ENCODE data around the gene GNG2.
A peak's percentile ranks its signal among the peaks of the same experiment; 100 is the strongest.

GNG2 gene

GRCh38 chr14:51942971-51943370, 82.6 kb downstream of the GNG2 start:
- DNase-seq (ENCODE audit: low spot score): no peak

DNA sequence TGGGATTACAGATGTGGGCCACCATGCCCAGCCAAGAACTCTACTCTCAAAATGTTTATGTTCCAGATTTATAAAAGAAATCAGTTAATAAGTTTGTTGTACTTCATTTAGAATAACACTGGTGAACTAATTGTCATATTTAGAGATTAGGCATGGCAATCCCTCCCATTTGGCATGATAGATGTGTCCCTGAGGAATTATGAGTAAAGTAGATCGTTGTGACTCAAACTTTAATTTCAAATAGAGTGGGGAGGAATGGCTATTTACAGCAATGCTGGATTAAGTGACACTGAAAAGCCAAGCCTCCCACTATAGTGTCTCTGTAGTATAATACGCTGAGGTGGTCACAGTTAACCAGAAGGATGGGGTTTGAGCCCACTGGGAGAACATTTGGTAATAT, 89.6 kb downstream of the GNG2 start:
- peak; percentile 7 for DNase-seq (ENCODE audit: low spot score)

DNA sequence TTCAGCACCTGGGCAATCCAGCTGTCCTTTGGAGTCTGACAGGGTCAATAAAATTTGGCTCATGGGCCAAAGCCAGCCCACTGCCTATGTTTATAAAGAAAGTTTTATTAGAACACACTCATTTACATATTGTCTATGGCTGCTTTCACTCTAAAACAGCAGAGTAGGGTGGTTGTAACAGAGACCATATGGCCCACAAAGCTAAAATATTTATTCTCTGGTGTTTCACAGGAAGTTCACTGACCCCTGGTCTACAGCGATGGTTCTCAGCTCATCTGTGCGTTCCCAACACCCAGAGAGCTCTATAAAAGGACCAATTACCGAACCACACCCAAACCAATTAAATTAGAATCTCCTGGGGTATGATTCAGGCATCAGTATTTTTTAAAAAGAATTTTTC, 91.2 kb downstream of the GNG2 start:
- no peak for DNase-seq (ENCODE audit: low spot score)

GRCh38 chr14:51954031-51954430, 93.6 kb downstream of the GNG2 start:
- DNase-seq (ENCODE audit: low spot score): no peak

GRCh38 chr14:51954657-51955056, 94.2 kb downstream of the GNG2 start:
- no peak for DNase-seq (ENCODE audit: low spot score)

- no peak for DNase-seq (ENCODE audit: low spot score)
Observed at GRCh38 chr14:51957950-51958349, 97.5 kb downstream of the GNG2 start.

DNA sequence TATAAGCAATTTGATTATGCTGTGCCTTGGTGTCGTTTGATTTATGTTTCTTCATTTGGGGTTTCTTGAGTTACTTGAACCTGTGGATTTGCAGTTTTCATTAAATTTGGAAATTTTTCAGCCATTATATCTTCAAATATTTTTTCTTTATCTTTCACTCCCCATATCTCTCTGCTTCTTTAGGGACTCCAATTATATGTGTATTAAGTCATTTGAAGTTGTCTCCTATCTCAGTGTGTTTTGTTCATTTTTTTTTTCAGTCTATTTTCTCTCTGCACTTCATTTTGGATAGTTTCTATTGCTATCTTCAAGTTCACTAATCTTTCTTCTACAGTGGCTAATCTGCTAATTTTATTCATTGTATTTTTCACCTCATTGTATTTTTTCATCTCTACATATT, 99.5 kb downstream of the GNG2 start:
- DNase-seq (ENCODE audit: low spot score): no peak

- DNase-seq (ENCODE audit: low spot score): no peak
Observed at GRCh38 chr14:51960866-51961265, 100.5 kb downstream of the GNG2 start.

DNA sequence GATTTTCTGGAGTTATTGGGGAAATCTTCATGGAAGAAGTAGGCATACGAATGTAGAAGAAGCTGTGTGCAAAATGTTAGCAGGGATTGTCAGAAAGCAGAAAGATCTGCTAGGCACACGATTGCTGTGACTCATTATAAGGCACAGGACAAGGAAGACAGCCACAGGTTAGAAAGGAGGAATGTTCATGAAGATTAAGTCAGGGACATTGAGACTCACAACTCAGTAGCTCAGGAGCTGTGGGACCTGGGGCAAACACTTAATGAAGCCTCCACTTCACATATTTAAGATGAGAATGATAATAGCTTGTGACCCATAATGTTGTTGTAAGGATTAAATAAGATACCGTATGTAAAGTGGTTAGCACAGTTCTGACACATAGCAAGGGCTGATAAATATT, 102.3 kb downstream of the GNG2 start:
- peak; percentile 22 for DNase-seq (ENCODE audit: low spot score)

- no peak for DNase-seq (ENCODE audit: low spot score)
Observed at GRCh38 chr14:51963286-51963685, 102.9 kb downstream of the GNG2 start.

- DNase-seq (ENCODE audit: low spot score): peak; percentile 18
Observed at GRCh38 chr14:51967521-51967920, 107.1 kb downstream of the GNG2 start.

DNA sequence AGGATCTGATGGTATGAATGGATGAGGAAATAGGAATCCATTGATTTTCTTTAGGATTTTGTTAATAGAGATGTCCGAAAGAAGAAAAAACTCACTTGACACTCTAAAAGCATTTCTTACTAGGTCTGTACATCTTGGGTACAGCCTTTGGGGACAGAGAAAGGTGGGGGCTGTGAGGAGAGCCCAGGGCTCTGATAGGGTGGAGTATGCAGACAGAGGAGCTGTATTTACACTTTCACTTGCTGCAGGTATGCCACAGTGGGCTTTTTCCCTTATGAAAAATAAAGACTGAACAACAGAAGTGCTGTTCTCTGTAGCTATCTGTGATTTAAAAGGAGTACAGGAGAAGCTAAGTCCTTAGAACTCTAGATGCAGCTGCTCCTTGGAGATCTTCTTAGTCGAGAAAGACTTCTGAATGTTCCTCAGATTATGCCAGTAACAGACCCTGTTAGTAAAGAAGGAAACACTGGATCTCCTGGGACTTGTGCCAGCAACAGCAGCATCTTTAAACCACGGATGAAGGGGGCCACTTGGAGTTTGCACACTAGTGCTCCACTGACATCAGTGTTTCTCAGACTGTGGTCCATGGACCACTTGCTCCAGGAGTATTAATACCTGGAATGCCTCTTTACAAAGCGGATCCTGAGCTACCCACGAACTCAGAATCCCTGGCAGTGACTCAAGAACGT, 109.6 kb downstream of the GNG2 start:
- no peak for DNase-seq (ENCODE audit: low spot score)

DNA sequence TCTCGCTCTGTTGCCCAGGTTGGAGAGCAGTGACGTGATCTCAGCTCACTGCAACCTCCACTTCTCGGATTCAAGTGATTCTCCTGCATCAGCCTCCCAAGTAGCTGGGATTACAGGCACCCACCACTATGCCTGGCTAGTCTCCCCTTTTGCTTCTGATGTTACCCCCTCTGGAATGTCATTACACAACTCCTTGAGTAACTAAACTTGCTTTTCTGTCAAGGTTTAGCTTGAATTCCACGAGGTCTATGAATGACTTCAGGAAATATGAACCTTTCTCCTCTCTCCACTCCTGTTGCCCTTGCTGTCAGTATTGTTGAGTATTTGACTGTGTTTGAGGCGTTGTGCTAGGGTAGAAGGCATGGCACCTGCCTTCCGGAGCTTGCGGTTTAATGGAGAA, 112.2 kb downstream of the GNG2 start:
- no peak for DNase-seq (ENCODE audit: low spot score)

DNA sequence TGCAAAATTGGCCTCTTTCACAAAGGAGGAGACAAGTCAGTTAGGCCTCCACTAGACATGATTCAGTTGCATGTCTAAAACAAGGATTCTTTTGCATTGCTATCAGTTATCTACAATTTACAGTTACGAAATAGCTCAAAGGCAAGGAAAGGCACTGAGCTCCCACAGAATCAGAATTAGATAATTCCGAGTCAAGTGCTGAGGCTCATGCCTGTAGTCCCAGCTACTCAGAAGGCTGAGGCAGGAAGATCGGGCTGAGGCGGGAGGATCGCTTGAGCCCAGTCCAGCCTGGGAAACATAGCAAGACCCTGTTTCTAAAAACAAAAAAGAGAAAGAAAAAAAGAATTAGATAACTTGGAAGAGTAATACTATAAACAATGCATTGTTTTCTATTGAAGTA, 116.7 kb downstream of the GNG2 start:
- no peak for DNase-seq (ENCODE audit: low spot score)

DNA sequence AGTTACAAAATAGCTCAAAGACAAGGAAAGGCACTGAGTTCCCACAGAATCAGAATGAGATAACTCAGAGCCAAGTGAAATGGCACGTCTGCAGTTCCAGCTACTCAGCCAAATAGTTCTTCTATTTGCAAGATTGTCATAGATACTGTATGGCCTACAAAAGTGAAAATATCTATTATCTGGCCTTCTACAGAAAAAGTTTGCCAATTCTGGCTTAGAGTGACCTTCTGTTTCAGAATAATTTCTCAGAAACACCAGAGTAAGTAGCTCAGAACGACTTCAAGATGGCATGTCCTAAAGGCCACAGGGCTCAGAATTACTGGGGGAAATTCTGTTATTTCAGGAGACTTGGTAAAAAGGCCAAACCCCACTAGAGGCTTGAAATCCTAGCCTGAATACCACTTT, 118.3 kb downstream of the GNG2 start:
- DNase-seq (ENCODE audit: low spot score): no peak

GRCh38 chr14:51979088-51979709, 118.8 kb downstream of the GNG2 start:
- peak; percentile 77 for DNase-seq (ENCODE audit: low spot score)

DNA sequence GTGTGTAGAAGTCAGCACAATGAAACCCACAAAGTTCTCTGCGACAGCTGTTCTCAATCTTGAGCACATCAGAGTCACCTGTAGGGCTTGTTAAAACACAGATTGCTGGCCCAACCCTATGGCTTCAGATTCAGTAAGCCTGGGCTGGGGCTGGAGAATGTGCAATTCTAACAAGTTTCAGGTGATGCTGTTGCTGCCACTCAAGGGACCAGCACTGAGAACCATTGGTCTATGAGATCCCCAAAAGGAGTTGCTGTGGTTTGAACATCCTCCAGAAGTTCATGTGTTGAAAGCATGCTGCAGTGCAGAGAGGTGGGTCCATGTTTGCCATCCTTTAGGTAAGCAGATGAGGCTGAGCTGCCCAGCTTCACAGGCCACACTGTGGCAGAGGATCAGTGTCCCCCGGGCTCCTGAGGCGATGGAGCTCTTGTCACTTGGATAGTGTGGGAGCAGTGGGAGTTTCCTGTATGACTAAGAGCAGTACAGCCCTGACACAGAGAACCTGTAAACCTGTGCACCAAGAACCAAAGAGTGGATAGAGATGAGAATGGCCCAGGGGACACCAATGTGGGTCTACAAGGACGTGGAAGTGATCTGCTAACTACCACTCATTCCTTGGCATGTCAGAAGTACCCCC, 120.9 kb downstream of the GNG2 start:
- DNase-seq (ENCODE audit: low spot score): no peak

- DNase-seq (ENCODE audit: low spot score): no peak
Observed at GRCh38 chr14:51988221-51988620, 127.8 kb downstream of the GNG2 start.

- DNase-seq (ENCODE audit: low spot score): peak; percentile 97
Observed at GRCh38 chr14:51989293-51990234, 129.2 kb downstream of the GNG2 start, which contains the start of gene RTRAF. Gene RTRAF (plus strand): TSS chr14:51989546. CDS start chr14:51989640, 94 bp downstream.

DNA sequence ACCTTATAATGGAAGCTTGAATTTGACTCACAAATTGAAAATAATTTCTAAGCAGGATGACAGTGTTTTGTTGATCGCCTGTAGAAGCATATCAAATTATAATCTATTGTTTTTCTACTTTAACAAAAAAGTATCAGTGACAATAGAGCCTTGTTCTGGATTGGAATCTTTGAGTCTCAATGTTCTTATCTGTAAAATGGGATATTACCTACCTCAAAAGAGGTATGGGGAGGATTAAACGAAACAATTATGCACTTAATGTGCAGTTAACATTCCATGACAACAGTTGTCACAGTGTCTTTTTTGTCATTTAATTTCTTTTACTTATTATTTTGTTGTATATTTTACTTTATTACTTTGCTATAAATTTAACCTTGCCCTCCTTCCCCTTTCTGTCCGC, 130.1 kb downstream of the GNG2 start:
- DNase-seq (ENCODE audit: low spot score): no peak

DNA sequence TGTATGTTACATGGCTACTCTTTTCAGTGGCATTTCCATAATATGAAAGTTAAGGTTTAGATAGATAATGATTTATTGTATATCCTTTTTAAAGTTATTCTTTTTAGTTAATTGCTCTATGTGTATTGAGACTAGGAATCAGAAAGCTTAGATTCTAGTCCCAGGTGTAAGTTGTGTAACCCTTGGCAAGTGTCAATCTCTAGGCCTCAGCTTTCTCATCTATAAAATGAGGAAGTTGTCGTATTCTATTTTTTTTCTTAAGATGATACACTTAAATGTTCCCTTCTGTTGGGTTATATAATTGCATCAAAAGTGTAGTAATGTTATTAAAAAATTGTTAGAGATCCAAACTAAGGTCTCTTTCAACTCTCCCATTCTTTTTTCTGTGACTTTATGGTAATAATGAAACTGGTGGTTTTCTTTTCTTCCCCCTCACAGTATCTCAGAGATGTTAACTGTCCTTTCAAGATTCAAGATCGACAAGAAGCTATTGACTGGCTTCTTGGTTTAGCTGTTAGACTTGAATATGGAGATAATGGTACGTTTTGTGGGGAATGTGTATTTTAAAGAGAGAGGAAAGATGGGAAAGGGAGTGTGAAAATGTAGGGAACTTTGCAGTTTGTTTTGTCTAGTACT, 133.0 kb downstream of the GNG2 start:
- no peak for DNase-seq (ENCODE audit: low spot score)

Data from AG08395 (cell line).